ENCODE results near the gene GLRX. TPM values are rescaled to one million over a fixed set of nuclear protein-coding genes. Genes with fewer than 3 reads are reported as not detected.

The GLRX gene
- polyA plus RNA-seq, 4 donors = 56.1 to 69.8 (median 66.8) TPM

DNA sequence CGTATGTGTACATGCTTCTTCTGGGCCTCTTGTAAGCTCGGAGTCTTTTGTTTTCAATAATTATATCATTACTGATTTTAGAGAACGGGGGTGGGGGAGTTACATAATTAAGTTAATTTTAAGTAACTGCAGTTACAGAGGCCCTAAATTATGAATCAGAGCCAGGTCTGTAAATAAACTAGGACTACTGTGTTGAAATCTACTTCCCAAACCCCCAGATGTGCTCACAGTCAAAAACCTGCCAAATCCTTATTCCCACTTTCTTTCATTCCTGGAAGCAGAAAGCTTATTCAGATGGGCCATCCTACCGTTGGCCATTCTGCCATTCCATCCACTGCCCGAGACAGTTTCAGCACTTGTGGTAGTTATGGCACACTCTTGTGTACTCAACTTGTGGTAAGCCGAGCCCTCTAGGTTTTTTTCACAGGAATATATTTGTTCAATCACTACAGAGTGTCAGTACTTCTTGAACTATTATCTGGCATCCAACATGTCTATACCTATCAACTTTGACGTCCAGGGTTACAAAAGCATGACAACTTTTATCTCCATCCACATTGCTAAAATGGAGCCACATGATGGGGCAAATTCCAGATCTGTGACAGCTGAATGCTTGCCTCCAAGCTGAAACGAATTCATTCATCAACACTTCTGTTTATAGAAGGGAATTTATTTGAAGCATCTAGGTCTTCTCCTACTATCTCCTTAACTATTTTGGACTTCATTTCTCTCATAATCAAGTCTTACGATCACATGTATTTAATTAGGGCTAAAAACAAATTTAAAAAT lies 37.8 kb downstream of the GLRX start:
- DNase-seq (ENCODE audit: low read depth in 4 of 4, low spot score in 3 of 4) = no peak

DNA sequence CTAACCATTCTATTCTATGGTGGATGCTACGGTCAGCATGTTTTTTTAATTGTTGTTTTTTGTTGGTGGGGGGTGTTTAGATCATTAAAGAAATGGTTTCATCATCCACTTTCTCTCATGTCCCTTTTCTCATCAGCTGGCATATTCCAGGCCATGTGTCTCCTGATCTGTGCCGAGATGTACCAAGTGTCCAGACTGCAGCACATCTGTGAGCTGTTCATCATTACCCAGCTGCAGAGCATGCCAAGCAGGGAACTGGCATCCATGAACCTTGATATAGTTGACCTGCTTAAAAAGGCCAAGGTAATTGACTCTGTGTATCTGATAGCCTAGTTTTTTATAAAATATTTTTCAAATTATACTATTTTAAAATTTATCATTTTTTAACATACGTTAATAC lies 38.9 kb downstream of the GLRX start:
- no peak for DNase-seq (ENCODE audit: low read depth in 4 of 4, low spot score in 3 of 4)

DNA sequence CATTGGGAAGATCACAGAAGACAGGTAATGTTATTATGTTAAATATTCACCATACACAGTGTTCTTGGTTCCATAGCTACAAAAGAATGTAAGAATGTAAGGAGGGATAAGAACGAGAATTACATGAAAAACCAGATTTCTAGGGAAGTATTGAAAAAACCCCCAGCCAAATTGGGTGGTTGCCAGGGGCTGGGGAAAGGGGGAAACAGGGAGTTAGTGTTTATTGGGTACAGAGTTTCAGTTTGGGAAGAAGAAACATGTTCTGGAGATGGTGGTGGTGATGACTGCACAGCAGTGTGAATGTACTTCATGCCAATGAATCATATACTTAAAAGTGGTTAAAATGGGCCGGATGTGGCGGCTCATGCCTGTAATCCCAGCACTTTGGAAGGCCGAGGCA lies 40.3 kb downstream of the GLRX start:
- no peak for DNase-seq (ENCODE audit: low read depth in 4 of 4, low spot score in 3 of 4)

DNA sequence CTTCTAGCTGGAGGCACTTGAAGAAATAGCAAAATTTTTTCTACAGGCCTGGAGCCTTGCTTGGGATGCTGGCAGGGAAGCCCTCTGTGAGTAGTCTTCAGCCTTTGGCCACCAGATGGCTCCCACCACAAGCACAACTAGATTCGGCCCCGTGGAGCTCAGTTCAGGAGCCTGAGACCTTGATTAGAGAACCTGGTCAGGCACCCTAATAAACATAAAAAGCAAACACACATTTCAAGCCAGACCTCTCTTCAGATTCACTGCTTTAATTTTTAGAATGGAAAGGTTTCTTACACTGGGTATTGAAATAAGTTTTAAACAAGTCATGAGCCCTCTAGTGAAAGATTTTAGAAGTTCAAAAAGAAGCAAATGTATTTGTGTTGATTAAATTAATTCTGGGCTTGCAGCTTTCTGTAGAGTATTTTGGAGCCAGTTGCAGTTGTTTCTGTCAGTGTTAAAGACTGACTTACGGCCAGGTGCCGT lies 41.4 kb downstream of the GLRX start:
- peak; percentile 58 to 70 (median 60) for DNase-seq (ENCODE audit: low read depth in 4 of 4, low spot score in 3 of 4)

DNA sequence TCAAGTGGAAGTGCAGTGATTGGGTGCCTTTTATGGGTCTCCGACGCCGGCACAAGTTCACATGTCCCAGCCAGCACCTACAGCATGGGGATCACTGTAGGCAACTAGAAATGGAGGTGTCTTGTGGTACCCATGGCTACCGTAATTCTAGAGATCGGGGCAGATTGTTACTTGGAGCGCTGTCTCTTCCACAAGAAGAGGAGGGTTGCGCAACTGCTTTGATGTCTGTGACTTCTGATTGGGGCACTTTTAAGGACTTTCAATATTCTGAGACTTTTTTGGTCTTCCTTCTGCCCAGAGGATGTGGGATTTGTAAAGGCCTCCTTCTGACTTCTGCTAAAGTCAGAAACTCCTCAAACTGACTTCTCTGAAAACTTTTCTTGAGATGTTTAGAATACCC lies 41.9 kb downstream of the GLRX start:
- DNase-seq (ENCODE audit: low read depth in 4 of 4, low spot score in 3 of 4) = no peak

DNA sequence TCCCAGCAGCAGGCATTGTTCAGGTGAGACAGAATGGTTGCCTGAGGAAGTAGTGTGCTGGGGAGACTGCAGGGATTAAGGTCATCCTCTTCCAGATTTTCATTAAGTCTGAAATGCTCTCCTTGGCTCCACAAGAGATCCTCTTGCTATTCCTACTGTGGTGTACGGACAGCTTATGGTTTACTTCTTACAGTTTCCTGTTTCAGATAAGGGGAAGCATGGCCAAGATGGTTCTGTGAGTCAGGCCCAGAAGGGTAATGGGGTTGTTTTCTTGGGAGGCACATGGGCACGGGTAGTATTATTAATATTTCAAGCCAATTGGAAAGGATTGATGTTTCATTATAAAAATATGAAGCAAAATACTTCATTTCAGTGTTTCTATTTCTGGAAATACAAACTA lies 42.9 kb downstream of the GLRX start:
- no peak for DNase-seq (ENCODE audit: low read depth in 4 of 4, low spot score in 3 of 4)

DNA sequence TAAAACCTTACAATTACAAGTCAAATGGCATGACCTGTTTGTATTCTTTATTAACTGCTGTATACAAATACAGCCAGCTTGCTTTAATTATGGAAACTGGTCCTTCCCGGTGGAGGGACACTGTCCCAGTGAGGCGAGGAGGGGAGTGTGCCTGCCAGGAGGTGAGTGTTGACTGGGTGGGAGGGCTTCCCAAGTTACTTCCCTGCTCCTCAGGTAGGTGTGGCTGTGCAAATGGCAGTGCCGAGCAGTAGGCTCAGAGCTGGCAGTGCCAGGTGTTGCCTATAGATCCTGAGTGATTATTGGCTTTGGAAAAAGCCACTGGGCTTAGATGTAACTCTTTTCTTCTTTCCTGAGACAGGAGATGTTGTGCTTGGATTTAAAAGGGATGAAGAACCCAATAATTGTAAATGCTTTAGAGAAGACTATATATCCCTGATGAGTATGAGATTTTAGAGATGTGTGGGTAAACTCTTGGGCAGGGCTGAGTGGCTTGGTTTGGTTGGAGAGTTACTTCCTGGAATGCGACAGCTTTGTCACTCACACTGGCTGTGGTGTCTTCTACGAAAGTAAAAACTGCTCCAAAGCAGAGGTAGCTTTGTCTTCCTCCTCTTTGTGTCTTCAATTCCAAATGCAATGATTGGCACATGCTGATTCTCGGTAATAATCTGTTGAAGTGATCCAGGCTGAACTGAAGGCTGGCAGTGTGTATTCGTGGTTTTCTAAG lies 43.7 kb downstream of the GLRX start:
- no peak for DNase-seq (ENCODE audit: low read depth in 4 of 4, low spot score in 3 of 4)

DNA sequence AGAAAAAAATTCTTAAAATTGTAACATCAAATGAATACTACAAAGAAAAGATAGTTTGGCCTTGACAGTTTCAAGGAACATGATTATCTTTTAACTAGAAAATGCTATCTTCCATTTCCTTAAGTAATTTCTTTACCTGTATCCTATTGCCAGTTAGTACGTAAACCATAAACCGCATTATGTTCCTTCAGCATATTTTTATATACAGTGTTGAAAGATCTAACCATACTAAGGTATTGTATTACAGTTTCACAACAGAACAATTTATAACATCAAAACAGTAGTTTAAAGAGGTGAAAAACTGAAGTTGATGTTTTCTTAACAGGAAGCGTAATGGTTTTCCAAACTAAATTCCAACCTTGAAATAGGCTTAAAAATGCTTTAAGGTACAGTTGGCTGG lies 45.1 kb downstream of the GLRX start:
- no peak for DNase-seq (ENCODE audit: low read depth in 4 of 4, low spot score in 3 of 4)

DNA sequence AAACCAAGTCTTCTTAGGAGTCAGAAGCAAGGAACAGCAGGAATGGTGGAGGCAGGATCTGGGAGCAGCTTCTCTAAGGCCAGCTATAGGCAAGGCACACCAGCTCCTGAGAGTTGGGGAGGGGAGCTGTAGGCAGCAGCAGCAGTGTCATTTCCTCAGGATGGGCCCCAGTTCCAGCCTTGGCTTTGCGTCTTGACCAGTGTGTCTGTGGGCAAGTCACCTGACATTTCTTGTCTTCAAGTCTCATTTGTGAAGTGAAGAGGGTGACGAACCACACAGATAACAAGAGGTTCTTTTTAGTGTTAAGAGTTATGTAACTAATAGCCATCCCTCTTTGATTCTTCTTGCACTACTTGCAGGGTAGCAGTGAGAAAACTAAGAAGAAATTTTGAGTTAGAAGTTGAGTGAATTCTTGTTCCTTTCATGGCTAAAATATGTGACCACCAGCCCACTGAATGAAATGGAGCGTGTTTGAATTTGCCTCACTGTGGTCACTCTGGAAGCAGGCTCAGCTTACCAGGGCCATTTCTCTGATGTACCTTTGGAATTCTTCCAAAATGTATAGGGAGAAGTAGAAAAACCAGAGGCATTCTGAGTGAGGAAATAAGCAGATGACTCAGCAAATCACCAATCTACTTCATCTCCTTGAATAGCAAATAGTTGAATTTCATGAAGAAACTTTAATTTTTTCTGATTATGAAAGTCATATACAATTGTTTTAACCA lies 49.0 kb downstream of the GLRX start:
- DNase-seq (ENCODE audit: low read depth in 4 of 4, low spot score in 3 of 4) = no peak

DNA sequence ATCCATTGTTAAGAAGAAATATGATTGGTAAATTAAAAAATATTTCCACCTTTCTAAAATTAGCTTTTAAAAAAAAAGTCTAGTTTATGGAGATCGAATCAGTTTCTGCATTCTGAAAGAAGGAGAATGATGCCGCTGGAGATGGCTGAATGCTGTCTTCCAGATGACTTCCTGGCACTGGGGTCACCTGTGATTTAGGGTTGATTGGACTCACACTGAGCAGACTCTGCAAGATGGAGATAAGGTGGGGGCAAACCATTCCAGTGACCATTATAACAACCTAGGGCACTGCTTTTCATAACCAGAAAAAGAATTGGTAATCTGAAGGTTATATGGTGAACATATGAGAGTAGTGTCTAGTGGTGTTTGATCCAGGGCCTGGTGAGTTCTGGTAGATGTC lies 50.6 kb downstream of the GLRX start:
- no peak for DNase-seq (ENCODE audit: low read depth in 4 of 4, low spot score in 3 of 4)

DNA sequence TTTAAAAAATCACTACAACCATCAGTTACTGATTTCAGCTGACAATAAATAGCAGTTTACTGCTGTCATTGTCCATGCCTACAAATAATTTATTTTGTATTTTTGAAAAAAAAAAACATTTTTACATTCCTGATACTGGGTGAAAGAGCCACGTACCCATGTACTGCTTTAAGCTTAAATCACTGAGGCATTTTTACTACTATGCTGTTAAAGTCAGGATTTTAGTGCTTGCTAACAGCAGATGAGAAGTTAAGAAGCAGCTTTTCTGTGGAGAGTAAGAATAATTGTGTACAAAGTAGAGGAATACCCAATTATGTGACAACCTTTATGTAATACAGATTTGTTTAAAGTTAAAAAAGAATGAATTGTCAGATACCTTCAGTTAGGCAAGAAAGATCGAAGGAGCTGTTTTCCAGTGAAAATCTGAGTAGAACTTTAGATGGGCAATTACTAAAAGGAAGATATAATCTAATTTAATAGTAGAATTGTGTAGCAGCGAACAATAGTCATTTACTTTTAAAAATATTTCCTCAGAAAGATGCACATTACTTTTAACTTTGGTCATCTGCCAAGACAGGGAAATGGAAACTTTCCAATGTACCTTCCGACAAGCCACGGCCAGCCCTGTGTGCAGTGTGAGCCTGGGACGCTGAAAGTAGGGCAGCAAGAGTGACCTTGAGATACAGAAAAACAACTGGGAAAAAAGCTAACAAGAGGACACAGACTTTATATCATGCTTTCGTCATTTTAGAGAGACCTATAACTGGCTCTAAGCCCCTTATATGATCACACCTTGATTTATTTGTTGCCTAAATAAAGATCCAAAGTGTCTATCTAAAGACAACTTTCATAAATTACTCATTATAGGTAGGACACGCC lies 51.5 kb downstream of the GLRX start:
- no peak for DNase-seq (ENCODE audit: low read depth in 4 of 4, low spot score in 3 of 4)

DNA sequence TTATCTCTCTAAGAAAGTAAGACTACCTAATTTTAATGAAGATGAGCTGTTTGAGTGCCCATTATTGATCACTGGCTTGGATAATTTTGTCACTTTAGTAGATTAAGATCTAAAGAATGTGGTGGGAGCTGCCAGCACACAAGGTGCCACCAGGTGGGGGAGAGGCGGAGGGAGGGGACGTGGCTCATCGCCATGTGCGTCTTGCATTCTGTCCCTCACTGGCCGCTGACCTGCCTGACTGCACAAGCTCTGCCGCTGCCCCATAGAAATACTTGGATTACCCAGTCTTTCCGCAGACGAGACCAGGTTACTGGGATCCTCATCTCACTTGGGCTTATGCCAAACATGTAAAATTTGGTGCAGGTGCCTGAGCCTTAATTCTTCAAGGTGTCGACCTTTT lies 53.8 kb downstream of the GLRX start:
- no peak for DNase-seq (ENCODE audit: low read depth in 4 of 4, low spot score in 3 of 4)

DNA sequence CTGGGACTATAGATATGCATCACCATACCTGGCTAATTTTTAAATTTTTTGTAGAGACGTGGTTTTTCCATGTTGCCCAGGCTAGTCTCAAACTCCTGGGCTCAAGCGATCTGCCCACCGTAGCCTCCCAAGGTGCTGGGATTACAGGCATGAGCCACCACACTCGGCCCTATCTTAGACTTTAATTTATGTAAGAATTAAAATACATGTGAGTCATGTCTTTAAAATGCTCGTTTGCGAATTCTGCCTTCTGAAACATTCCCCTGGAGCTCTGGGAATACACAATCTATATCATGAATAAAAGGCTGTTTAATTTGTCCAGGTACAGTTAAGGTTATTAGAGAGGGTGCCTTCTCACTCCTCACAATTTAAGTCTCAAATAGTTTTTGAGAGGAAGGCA lies 58.6 kb downstream of the GLRX start:
- no peak for DNase-seq (ENCODE audit: low read depth in 4 of 4, low spot score in 3 of 4)

Other genes with a start within 250 kb of the GLRX start
- gene GPR150, start 202.6 kb downstream of the GLRX start, polyA plus RNA-seq (ENCODE audit: insufficient read length in 4 of 4) = under 1 TPM in 1 of 4 donors, not detected in 3; 0.04 TPM
- gene RFESD, start 175.9 kb downstream of the GLRX start, polyA plus RNA-seq (ENCODE audit: insufficient read length in 4 of 4) = 1 to 10 TPM; 4.4 to 6.3 (median 5.4) TPM
- gene SPATA9, start 139.7 kb downstream of the GLRX start, polyA plus RNA-seq (ENCODE audit: insufficient read length in 4 of 4) = 1 to 10 TPM; 1.1 to 2.3 (median 1.5) TPM
- gene RHOBTB3, start 91.4 kb downstream of the GLRX start, polyA plus RNA-seq (ENCODE audit: insufficient read length in 4 of 4) = 10 to 100 TPM; 72.5 to 80.2 (median 78.4) TPM
- 10 to 100 TPM; 10.1 to 13.1 (median 12.8) TPM for gene ELL2, start 139.1 kb upstream of the GLRX start, polyA plus RNA-seq (ENCODE audit: insufficient read length in 4 of 4)

All from right renal pelvis (tissue), 4 donors.